SK-N-SH (cell line): ENCODE measurements around the gene ZMYM3. TPM values are rescaled to one million over a fixed set of nuclear protein-coding genes. Genes with fewer than 3 reads are reported as not detected.

Source experiments
- CTCF ChIA-PET: fragments of 300-600, 350-600 bp; formaldehyde crosslinking; extraction: SDS; loops from one replicate; lab custom pipeline; 2021; lab: Yijun Ruan, JAX
- POLR2A ChIA-PET: fragments of 350-600 bp; sonication (Branson Sonifier 250); formaldehyde crosslinking; extraction: SDS; loops from one replicate; lab custom pipeline; 2020; ENCODE audit warnings: antibody characterized with exemption, inconsistent platforms; lab: Yijun Ruan, JAX
- DNase-seq: peaks from one replicate; pipeline ENCODE4 v3.0.0; 2012
- H2AFZ ChIP-seq: fragments of 200-600 bp; sonication (generic); 2 replicates; pipeline ENCODE4 v1.8.1; 2016; ENCODE audit warnings: antibody characterized with exemption, mild to moderate bottlenecking, low read depth
- H3F3A ChIP-seq: fragments of 200-600 bp; sonication (generic); replicated peaks from 2 replicates; pipeline ENCODE3; 2016; ENCODE audit warnings: antibody characterized with exemption, mild to moderate bottlenecking; ENCODE audit not compliant: insufficient read depth
- H3K27ac ChIP-seq, 2 experiments: fragments of 200-500 bp in 1 of 2; fragments of 200-600 bp in 1 of 2; sonication (Bioruptor generic) in 1 of 2; sonication (generic), shearing (Covaris generic) in 1 of 2; 2 replicates each; pipeline versions ENCODE4 v1.5.1 to v1.6.1; 2014 to 2016; ENCODE audit warnings: low read depth in 2 of 2, inconsistent platforms in 1 of 2, low read length in 1 of 2, mild to moderate bottlenecking in 1 of 2, mixed read lengths in 1 of 2
- H3K27me3 ChIP-seq: fragments of 200-600 bp; sonication (generic), shearing (Covaris generic); 2 replicates; pipeline ENCODE4 v1.6.1; 2016; ENCODE audit warnings: mixed run types; ENCODE audit not compliant: insufficient read depth
- H3K36me3 ChIP-seq, 2 experiments: fragments of 200-500 bp in 1 of 2; fragments of 200-600 bp in 1 of 2; sonication (Bioruptor generic) in 1 of 2; sonication (generic) in 1 of 2; replicated peaks in 1 of 2; 2 replicates each; pipeline versions ENCODE3 to v1.5.1; 2014 to 2016; ENCODE audit warnings: low read length in 1 of 2, mild to moderate bottlenecking in 1 of 2; ENCODE audit not compliant: insufficient read depth in 2 of 2, control insufficient read depth in 1 of 2
- H3K4me1 ChIP-seq, 2 experiments: fragments of 200-500 bp in 1 of 2; fragments of 200-600 bp in 1 of 2; sonication (Bioruptor generic) in 1 of 2; sonication (generic), shearing (Covaris generic) in 1 of 2; 2 replicates each; pipeline versions ENCODE4 v1.5.1 to v1.6.1; 2014 to 2016; ENCODE audit warnings: low read depth in 1 of 2, low read length in 1 of 2, mixed run types in 1 of 2; ENCODE audit not compliant: insufficient read depth in 2 of 2, control insufficient read depth in 1 of 2
- H3K4me2 ChIP-seq: fragments of 200-600 bp; sonication (generic), shearing (Covaris generic); 2 replicates; pipeline ENCODE4 v1.6.1; 2017; ENCODE audit warnings: mixed run types
- H3K4me3 ChIP-seq, 2 experiments: fragments of 200-500 bp in 1 of 2; fragments of 200-600 bp in 1 of 2; sonication (Bioruptor generic) in 1 of 2; sonication (generic), shearing (Covaris generic) in 1 of 2; 2 replicates each; pipeline versions ENCODE4 v1.5.1 to v1.8.1; 2014 to 2016; ENCODE audit warnings: low read depth in 2 of 2, inconsistent platforms in 1 of 2, low read length in 1 of 2, mild to moderate bottlenecking in 1 of 2, mixed read lengths in 1 of 2, moderate library complexity in 1 of 2
- H3K79me2 ChIP-seq: fragments of 200-600 bp; sonication (generic); 2 replicates; pipeline ENCODE4 v1.8.1; 2017; ENCODE audit warnings: mild to moderate bottlenecking; ENCODE audit not compliant: insufficient read depth
- H3K9ac ChIP-seq: fragments of 200-600 bp; sonication (generic); 2 replicates; pipeline ENCODE4 v1.6.1; 2017; ENCODE audit warnings: mixed run types
- H3K9me2 ChIP-seq: fragments of 200-600 bp; sonication (generic); 2 replicates; pipeline ENCODE4 v1.6.1; 2017; ENCODE audit warnings: mixed run types
- H3K9me3 ChIP-seq: fragments of 200-600 bp; sonication (generic); 2 replicates; pipeline ENCODE4 v1.6.1; 2017; ENCODE audit warnings: mixed run types, mild to moderate bottlenecking, moderate library complexity
- H4K20me1 ChIP-seq: fragments of 200-600 bp; sonication (generic); 2 replicates; pipeline ENCODE4 v1.6.1; 2017; ENCODE audit warnings: mild to moderate bottlenecking, mixed run types; ENCODE audit not compliant: insufficient read depth
- ELF1 ChIP-seq: IDR thresholded peaks from 2 replicates; pipeline ENCODE4 v1.4.0; 2012
- EZH2phosphoT487 ChIP-seq: fragments of 200-600 bp; sonication (generic); IDR thresholded peaks from 2 replicates; pipeline ENCODE4 v1.6.1; 2017; ENCODE audit warnings: low read depth, mixed run types, mild to moderate bottlenecking, antibody characterized with exemption, moderate library complexity, borderline replicate concordance
- FOXJ3 ChIP-seq: sonication (generic); formaldehyde crosslinking; IDR thresholded peaks from 2 replicates; pipeline ENCODE4 v1.5.1; 2020; ENCODE audit warnings: mild to moderate bottlenecking, missing genetic modification reagents
- JUND ChIP-seq: IDR thresholded peaks from 2 replicates; pipeline ENCODE4 v1.4.0; 2012
- NFIC ChIP-seq: IDR thresholded peaks from 2 replicates; pipeline ENCODE4 v1.4.0; 2012; ENCODE audit warnings: borderline replicate concordance
- RFX5 ChIP-seq: IDR thresholded peaks from 2 replicates; pipeline ENCODE4 v1.6.1; 2012; ENCODE audit warnings: mild to moderate bottlenecking, improper control_type of control experiment, low read length
- RXRA ChIP-seq: IDR thresholded peaks from 2 replicates; pipeline ENCODE4 v1.4.0; 2012; ENCODE audit warnings: low read depth, mild to moderate bottlenecking, borderline replicate concordance
- TCF12 ChIP-seq: IDR thresholded peaks from 2 replicates; pipeline ENCODE4 v1.4.0; 2012
- TEAD4 ChIP-seq: IDR thresholded peaks from 2 replicates; pipeline ENCODE4 v1.4.0; 2012; ENCODE audit warnings: mild to moderate bottlenecking, borderline replicate concordance; ENCODE audit not compliant: insufficient read depth
- USF1 ChIP-seq: IDR thresholded peaks from 2 replicates; pipeline ENCODE4 v1.4.0; 2012; ENCODE audit warnings: low read depth, borderline replicate concordance
- USF2 ChIP-seq: fragments of 150-350 bp; IDR thresholded peaks from 2 replicates; pipeline ENCODE4 v1.6.1; 2017; ENCODE audit warnings: antibody characterized with exemption, low read length, low read depth, borderline replicate concordance
- YY1 ChIP-seq: IDR thresholded peaks from 2 replicates; pipeline ENCODE4 v1.4.0; 2012; ENCODE audit warnings: low read depth, mild to moderate bottlenecking
- WGBS: methylation state at CpG from one replicate; pipeline ENCODE4 v1.1.6; 2017; ENCODE audit warnings: low lambda C conversion rate; 5-methylcytosine and 5-hydroxymethylcytosine counted together
- polyA plus RNA-seq, 3 experiments: library from polyadenylated mRNA; depleted of rRNA; stranded (reverse); fragments of >200 nt; gene quantifications; 2 replicates each; pipeline ENCODE4 v1.2.3, GENCODE V29; 2012

ZMYM3 gene
- polyA plus RNA-seq, 1 of the 3 experiments (the other 2 are of a cell fraction), result 30.4 TPM

GRCh38 chrX:71212536-71212935 is 41.4 kb downstream of the ZMYM3 start:
- Histone ChIP-seq H4K20me1 (no peaks in the 10 kb centered on the region), H2AFZ (no peak overlapping the region), H3K36me3 (no peaks in the 10 kb centered on the region), H3K4me3 (no peak overlapping the region), H3K9me2 (no peaks in the 10 kb centered on the region), H3K79me2 (no peaks in the 10 kb centered on the region), H3K9ac (no peak overlapping the region), H3K27ac (no peak overlapping the region), H3K4me1 (no peaks in the 10 kb centered on the region), H3F3A (peaks cover 4% of the 10 kb centered on the region), H3K9me3 (no peaks in the 10 kb centered on the region), H3K4me2 (no peak overlapping the region), H3K27me3 (peaks cover 48% of the 10 kb centered on the region)
- 34% methylated on average over 5 of the region's 5 CpGs for WGBS
- TF ChIP-seq TEAD4, result no peak
- TF ChIP-seq RFX5, result no peak
- TF ChIP-seq USF2, result no peak
- TF ChIP-seq RXRA, result no peak
- TF ChIP-seq JUND, result no peak
- TF ChIP-seq USF1, result no peak
- no peak for TF ChIP-seq ELF1
- no peak for TF ChIP-seq YY1
- TF ChIP-seq EZH2phosphoT487, result no peak
- no peak for TF ChIP-seq NFIC
- no peak for TF ChIP-seq FOXJ3 (CRISPR knock-in tag)
- ChIA-PET CTCF (no interaction called here), POLR2A (no interaction called here)
- no peak for DNase-seq

- ChIA-PET CTCF (no interaction called here), POLR2A (no interaction called here)
- no peaks in the 10 kb centered on the region for H3K4me1 ChIP-seq
- H3K27ac ChIP-seq, result no peak overlapping the region
- DNase-seq, result no peak
- H3K27me3 ChIP-seq, result peaks cover 33% of the 10 kb centered on the region
- no peaks in the 10 kb centered on the region for H3K9me2 ChIP-seq
- no peak overlapping the region for H3K4me2 ChIP-seq
- no peaks in the 10 kb centered on the region for H3K9me3 ChIP-seq
- no peak overlapping the region for H2AFZ ChIP-seq
- no peak overlapping the region for H3K9ac ChIP-seq
- no peak overlapping the region for H3K4me3 ChIP-seq
- H3K79me2 ChIP-seq, result no peaks in the 10 kb centered on the region
- H4K20me1 ChIP-seq, result no peaks in the 10 kb centered on the region
- TF ChIP-seq TEAD4, result no peak
- peak; percentile 45; the same call in 1 of the 2 replicates for TF ChIP-seq TCF12
- 46% methylated on average over 3 of the region's 3 CpGs for WGBS
- no peaks in the 10 kb centered on the region for H3K36me3 ChIP-seq
- H3F3A ChIP-seq, result peaks cover 4% of the 10 kb centered on the region
Observed at GRCh38 chrX:71210816-71211215, 43.1 kb downstream of the ZMYM3 start.
